ENCODE results near the gene XKR7.

Gene XKR7

GRCh38 chr20:31977080-31977479 lies 9.1 kb downstream of the XKR7 start:
- no peak for DNase-seq (ENCODE audit: low read depth in 3 of 3, low spot score in 1 of 3)

GRCh38 chr20:31979713-31980426 lies 11.9 kb downstream of the XKR7 start:
- DNase-seq (ENCODE audit: low read depth in 3 of 3, low spot score in 1 of 3), result no peak

- DNase-seq (ENCODE audit: low read depth in 3 of 3, low spot score in 1 of 3), result no peak
Measured at GRCh38 chr20:31981784-31982183, 13.8 kb downstream of the XKR7 start.

- DNase-seq (ENCODE audit: low read depth in 3 of 3, low spot score in 1 of 3), result no peak
Measured at GRCh38 chr20:31984981-31985471, 17.1 kb downstream of the XKR7 start.

- DNase-seq (ENCODE audit: low read depth in 3 of 3, low spot score in 1 of 3), result no peak
Measured at GRCh38 chr20:31987744-31988143, 19.8 kb downstream of the XKR7 start.

DNA sequence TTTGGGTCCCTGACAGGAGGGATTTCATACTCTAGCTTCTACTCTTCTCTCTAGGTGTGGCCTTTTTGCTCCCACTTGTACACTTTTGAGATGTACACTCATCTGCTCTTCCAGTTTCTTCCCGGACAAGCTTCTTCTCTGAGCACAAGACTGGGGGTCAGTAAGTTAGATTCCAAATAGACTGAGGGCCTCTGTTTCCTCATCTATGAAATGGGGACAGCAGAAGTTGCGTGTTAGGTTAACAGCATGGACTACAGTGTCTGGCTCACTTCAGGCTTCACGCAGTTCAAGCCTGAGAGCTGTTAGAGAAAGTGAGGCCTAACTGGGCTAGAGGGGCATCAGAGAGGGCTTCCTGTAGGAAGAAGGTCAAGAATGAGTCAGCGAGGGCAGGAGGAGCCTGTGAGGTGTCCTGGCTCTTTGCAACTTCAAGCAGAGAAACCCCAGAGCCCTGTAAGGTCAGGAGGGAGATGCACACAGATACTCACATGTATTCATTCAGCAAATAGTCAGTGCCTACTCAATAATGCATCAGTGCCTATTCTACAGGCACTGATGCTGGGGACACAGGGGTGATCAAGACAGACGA lies 20.6 kb downstream of the XKR7 start:
- no peak for DNase-seq (ENCODE audit: low read depth in 3 of 3, low spot score in 1 of 3)

DNA sequence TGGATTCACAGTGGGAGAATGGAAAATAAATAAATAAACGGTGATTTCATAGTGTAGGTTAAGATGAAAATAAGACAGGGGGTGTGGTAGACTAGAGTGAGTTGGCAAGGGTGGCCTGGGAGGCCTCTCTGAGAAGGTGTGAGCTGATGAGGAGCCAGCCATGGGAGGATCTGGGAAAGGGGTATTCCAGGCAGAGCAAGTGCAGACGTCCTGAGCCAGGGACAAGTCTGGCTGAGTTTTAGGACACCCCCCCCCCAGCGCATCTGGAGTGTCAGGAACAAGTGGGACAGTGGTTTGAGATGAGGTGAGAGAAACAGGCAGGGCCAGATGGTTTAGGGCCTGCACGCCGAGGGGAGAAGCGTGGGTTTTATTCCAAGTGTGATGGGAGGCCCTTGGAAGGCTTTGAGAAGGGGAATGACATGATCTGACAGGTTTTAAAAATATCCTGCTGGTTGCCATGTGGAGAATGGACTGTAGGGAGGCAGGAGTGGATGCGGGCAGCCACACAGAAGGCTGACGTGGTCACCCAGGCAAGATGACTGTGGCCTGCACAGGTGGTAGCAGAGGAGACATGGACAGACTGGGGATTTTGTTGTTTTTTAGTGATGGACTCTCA lies 21.2 kb downstream of the XKR7 start:
- no peak for DNase-seq (ENCODE audit: low read depth in 3 of 3, low spot score in 1 of 3)

DNA sequence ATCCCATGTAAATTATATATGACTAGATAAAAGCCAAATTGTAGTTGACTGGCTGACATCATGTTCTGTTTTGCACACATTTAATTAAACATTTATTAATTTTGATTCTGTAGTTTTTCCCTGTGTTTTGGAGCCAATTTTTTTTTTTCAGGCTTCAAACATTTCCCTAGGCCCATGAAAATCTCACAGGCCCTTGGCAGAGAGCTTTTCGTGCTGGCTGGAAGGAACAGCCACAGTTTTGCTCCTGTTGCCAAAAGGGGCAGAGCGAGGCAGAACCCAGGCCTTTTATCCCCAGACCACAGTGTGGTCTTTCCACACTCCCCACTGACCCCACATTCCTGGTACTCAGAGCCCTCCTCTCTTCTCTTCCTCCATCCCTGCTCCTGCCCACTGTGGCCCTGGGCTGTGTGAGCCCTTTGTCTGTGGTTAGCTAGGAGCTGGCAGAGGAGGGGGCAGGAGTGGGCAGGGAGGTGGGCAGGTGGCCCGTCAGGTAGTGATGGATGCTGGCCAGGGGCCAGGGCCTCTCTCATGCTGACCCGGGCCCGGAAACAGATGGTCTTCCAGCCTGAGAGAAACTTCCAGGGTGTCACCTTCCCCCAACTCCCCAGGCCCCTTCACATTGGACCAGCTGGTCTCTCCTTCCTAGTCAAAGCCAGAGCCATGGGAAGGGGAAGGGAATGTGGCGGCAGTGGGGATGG lies 22.8 kb downstream of the XKR7 start:
- DNase-seq (ENCODE audit: low read depth in 3 of 3, low spot score in 1 of 3), result no peak

- no peak for DNase-seq (ENCODE audit: low read depth in 3 of 3, low spot score in 1 of 3)
Measured at GRCh38 chr20:31991339-31991705, 23.4 kb downstream of the XKR7 start.

DNA sequence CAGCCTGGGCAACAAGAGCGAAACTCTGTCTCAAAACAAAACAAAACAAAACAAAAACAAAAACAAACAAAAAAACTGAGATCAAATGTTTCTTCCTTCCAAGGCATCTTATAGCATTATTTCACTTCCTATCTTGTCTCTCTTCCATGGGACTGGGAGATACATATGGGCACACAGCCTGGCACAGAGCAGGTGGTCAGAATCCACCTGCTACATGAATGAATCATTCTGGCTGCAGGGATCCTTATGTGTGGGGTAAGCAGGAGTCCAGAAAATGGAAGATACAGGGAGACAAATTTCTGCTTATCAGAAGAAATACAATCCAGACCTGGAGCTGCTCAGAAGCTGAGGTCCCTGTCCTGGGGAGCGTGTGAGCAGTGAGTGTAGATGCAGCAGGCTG lies 24.1 kb downstream of the XKR7 start:
- DNase-seq (ENCODE audit: low read depth in 3 of 3, low spot score in 1 of 3), result no peak

- DNase-seq (ENCODE audit: low read depth in 3 of 3, low spot score in 1 of 3), result no peak
Measured at GRCh38 chr20:31996996-31997395, 29.0 kb downstream of the XKR7 start.

- no peak for DNase-seq (ENCODE audit: low read depth in 3 of 3, low spot score in 1 of 3)
Measured at GRCh38 chr20:31998246-31998645, 30.3 kb downstream of the XKR7 start.

DNA sequence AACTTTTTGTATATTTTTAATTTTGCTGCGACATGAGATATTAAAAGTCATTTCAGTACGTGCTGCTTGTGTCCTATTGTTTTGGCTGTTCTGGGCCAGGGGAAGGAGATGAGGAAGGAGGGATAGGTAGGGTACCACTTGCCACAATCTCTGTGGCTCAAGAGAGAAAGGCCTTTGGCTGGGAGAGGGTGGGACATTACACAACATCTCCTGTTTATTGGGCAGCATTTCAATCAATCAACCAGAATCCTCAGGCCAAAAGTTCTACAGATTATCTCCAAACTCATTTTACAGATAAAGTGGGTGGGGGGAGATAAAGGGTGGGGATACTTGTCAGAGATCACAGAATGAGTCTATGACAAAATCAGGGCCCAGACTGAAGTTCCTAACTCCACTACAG lies 35.4 kb downstream of the XKR7 start:
- no peak for DNase-seq (ENCODE audit: low read depth in 3 of 3, low spot score in 1 of 3)

DNA sequence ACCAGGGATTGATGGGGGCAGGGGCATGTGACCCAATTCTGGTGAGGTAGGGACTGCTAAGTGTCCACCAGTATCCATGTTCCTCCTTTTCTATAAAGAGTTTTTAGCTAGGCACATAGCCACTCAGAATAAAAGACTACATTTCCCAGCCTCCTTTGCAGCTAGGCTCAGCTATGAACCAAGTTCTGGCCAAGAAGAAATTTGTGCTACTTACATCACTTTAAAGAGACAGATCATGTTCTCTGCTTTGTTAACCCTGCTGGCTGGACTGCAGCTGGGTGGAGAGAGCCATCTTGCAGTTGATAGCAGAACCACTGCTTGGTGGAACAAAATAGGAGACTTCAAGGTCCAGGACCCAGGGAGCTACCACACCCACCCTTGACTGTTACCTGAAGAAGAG lies 37.0 kb downstream of the XKR7 start:
- no peak for DNase-seq (ENCODE audit: low read depth in 3 of 3, low spot score in 1 of 3)

GRCh38 chr20:32006053-32006452 lies 38.1 kb downstream of the XKR7 start:
- no peak for DNase-seq (ENCODE audit: low read depth in 3 of 3, low spot score in 1 of 3)

DNA sequence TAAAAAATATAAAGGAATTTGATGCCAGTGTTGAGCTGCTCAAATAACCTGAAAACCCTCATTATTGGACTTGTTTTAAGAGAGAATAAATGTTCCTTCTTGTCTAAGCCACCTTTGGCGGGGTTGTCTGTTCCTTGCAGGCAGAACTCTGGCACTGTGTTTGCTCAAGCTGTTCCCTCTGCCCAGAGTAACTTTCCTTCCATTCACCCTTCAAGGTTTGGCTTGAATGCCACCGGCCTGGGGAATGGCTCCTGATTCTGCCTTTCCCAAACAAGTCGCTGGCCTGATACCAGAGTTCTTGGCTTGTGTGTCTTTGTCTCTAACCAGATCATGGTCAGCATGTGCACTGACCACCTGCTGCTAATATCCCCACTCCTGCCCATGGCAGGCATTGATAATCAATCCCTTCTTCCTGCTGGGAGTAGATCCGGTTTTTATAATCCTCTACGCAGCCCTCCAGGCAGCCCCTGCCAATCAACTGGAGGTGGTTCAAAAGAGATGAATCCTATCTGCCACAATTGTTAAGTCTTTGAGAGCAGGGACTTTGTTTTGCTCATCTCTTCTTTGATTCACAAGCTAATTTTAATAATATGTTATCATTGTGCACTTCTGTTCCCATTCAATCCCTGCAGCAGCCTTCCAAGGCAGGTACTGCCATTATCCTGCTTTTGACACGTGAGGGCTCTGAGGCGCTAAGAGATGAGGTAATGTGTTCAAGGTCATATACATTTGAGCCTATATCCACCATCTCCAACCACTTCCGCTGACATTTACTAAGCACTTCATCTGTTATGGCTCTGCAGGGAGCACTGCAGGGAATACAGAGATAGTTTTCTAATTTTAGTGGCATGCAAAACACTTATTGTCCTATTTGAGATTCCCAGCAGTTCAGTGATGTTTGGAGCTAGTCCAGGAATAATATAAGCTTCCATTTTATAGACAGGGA lies 39.2 kb downstream of the XKR7 start:
- no peak for DNase-seq (ENCODE audit: low read depth in 3 of 3, low spot score in 1 of 3)

DNA sequence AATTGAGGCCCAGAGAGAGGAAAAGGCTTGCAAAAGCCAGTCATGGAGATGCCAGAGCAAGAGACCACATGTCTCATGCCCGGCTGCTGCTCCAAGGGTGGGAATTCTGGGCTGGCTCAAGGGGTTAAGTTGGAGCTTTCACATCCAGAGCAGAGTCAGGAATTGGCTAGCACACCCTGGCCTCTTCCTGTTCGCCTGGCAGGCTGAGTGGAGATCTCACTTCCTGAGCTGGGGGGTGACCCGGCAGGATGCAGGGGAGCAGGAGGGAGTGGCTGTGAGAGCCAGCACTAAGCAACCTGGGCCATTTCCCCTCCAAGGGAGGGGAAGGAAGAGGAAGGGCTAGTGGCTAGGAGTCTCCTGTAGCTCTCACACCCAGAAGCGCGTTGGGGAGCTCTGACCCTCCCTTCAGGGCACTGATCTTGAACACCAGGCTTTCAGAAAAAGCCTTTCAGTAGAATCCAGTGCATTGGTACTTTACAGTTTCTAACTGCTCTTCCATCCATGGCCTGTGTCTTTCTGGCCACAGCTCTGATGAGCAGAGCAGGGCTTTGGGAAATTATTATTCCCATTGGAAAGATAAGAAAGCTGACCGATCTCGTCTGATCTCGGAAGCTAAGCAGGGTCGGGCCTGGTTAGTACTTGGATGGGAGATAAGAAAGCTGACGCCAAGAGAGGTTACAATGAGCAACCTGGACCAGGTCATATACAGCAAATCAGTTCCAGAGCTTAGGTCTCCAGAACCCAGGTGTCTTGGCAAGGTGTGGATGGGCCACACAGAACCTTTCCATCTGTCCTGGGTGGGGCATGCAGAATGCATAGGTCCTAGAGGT lies 40.1 kb downstream of the XKR7 start:
- no peak for DNase-seq (ENCODE audit: low read depth in 3 of 3, low spot score in 1 of 3)

DNA sequence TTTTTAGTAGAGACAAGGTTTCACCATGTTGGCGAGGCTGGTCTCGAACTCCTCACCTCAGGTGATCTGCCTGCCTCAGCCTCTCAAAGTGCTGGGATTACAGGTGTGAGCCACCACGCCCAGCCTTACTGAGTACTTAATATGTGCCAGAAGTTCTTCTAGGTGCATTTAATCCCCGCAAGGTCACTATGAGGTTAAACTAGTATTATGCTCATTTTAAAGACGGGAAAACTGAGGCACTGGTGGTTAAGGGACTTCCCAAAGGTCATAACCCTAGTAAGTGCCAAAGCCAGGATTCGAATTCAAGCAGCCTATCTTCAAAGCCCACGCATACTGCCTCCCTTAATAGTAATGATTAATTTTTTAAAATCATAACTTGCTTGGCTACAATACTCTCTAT lies 41.6 kb downstream of the XKR7 start:
- no peak for DNase-seq (ENCODE audit: low read depth in 3 of 3, low spot score in 1 of 3)

- no peak for DNase-seq (ENCODE audit: low read depth in 3 of 3, low spot score in 1 of 3)
Measured at GRCh38 chr20:32010101-32010500, 42.1 kb downstream of the XKR7 start, which contains the start of gene CCM2L. TSS of gene CCM2L (plus strand) at chr20:32010438. CDS start at chr20:32010455, 17 bp downstream.

- DNase-seq (ENCODE audit: low read depth in 3 of 3, low spot score in 1 of 3), result no peak
Measured at GRCh38 chr20:32010666-32011065, 42.7 kb downstream of the XKR7 start.

All from stimulated activated CD4-positive, alpha-beta T cell treated with anti-CD3 and anti-CD28 coated beads, TNF-alpha, amount 100 ng/mL, for 1 hour (primary cell).